ENCODE data around the gene ADARB1.

ADARB1 gene

GRCh38 chr21:45155910-45156309 is 81.5 kb downstream of the ADARB1 start:
- DNase-seq: no peak

GRCh38 chr21:45156459-45156858 is 82.1 kb downstream of the ADARB1 start:
- no peak for DNase-seq

- no peak for DNase-seq
These were observed 83.6 kb downstream of the ADARB1 start for GRCh38 chr21:45157932-45158331.

GRCh38 chr21:45158491-45159423 is 84.4 kb downstream of the ADARB1 start:
- DNase-seq: peak in 1 of 3 experiments; percentile 62

GRCh38 chr21:45160198-45160597 is 85.8 kb downstream of the ADARB1 start:
- DNase-seq: no peak

GRCh38 chr21:45161038-45161945 is 86.9 kb downstream of the ADARB1 start:
- peak in 1 of 3 experiments; percentile 29 for DNase-seq

GRCh38 chr21:45162115-45162514 is 87.7 kb downstream of the ADARB1 start:
- DNase-seq: no peak

- DNase-seq: no peak
These were observed 88.4 kb downstream of the ADARB1 start for GRCh38 chr21:45162809-45163208.

GRCh38 chr21:45163413-45164123 is 89.2 kb downstream of the ADARB1 start:
- DNase-seq: no peak

GRCh38 chr21:45164124-45164511 is 89.7 kb downstream of the ADARB1 start:
- DNase-seq: no peak

GRCh38 chr21:45164838-45165237 is 90.5 kb downstream of the ADARB1 start:
- DNase-seq: no peak

- no peak for DNase-seq
These were observed 92.6 kb downstream of the ADARB1 start for GRCh38 chr21:45166931-45167330.

GRCh38 chr21:45167796-45168222 is 93.4 kb downstream of the ADARB1 start:
- no peak for DNase-seq

- no peak for DNase-seq
These were observed 94.1 kb downstream of the ADARB1 start for GRCh38 chr21:45168522-45168921.

GRCh38 chr21:45169001-45169400 is 94.6 kb downstream of the ADARB1 start:
- DNase-seq: no peak

GRCh38 chr21:45169682-45170081 is 95.3 kb downstream of the ADARB1 start:
- no peak for DNase-seq

GRCh38 chr21:45170987-45171386 is 96.6 kb downstream of the ADARB1 start:
- DNase-seq: no peak

GRCh38 chr21:45172420-45172819 is 98.0 kb downstream of the ADARB1 start:
- DNase-seq: no peak

- no peak for DNase-seq
These were observed 101.1 kb downstream of the ADARB1 start for GRCh38 chr21:45175326-45176095.

GRCh38 chr21:45176141-45176540 is 101.8 kb downstream of the ADARB1 start:
- no peak for DNase-seq

- no peak for DNase-seq
These were observed 102.7 kb downstream of the ADARB1 start for GRCh38 chr21:45177039-45177438.

- no peak for DNase-seq
These were observed 103.8 kb downstream of the ADARB1 start for GRCh38 chr21:45178070-45178608.

Data from NCI-H1417 (cell line).